NB4 (cell line): ENCODE data around the gene FGF19.

Experiments used
- DNase-seq: peaks from one replicate; pipeline ENCODE4 v3.0.0; 2010; ENCODE audit warnings: low read depth
- H3K4me3 ChIP-seq: one replicate; pipeline ENCODE4 v1.5.1; 2011; ENCODE audit warnings: mild to moderate bottlenecking, low read depth, low read length, moderate library complexity
- CTCF ChIP-seq: IDR thresholded peaks from one replicate; pipeline ENCODE4 v1.5.1; 2012; ENCODE audit warnings: low read depth, low read length
- MAX ChIP-seq: IDR thresholded peaks from 2 replicates; pipeline ENCODE4 v1.6.1; 2011; ENCODE audit warnings: low read depth, low read length
- MYC ChIP-seq: IDR thresholded peaks from 2 replicates; pipeline ENCODE4 v1.6.1; 2011; ENCODE audit warnings: low read depth, low read length
- POLR2A ChIP-seq: IDR thresholded peaks from 2 replicates; pipeline ENCODE4 v1.6.1; 2011; ENCODE audit warnings: mild to moderate bottlenecking; ENCODE audit not compliant: insufficient read length; ENCODE audit errors: extremely low read depth

FGF19 gene

GRCh38 chr11:69702239-69702691 is 1.6 kb downstream of the FGF19 start:
- no peak overlapping the region for H3K4me3 ChIP-seq

GRCh38 chr11:69700278-69701140 is 3.3 kb downstream of the FGF19 start:
- no peak overlapping the region for H3K4me3 ChIP-seq
- no peak for DNase-seq
- TF ChIP-seq MYC (no peak), CTCF (no peak), MAX (no peak), POLR2A (no peak)

More at GRCh38 chr11:69702239-69702691, 1.6 kb downstream of the FGF19 start:
- TF ChIP-seq CTCF: no peak
- DNase-seq: no peak

- DNase-seq: no peak
- H3K4me3 ChIP-seq: no peak overlapping the region
- TF ChIP-seq POLR2A (no peak), CTCF (no peak), MYC (no peak)
These were observed 4.6 kb downstream of the FGF19 start for GRCh38 chr11:69699213-69699612.

- no peak for DNase-seq
- no peak for TF ChIP-seq POLR2A
- no peak for TF ChIP-seq CTCF
- TF ChIP-seq MYC: no peak
- no peak for TF ChIP-seq MAX
- no peak overlapping the region for H3K4me3 ChIP-seq
These were observed 5.5 kb downstream of the FGF19 start for GRCh38 chr11:69698362-69698761.

GRCh38 chr11:69697861-69698260 is 6.0 kb downstream of the FGF19 start:
- DNase-seq: no peak
- TF ChIP-seq MAX: no peak
- no peak for TF ChIP-seq POLR2A
- H3K4me3 ChIP-seq: no peak overlapping the region

GRCh38 chr11:69697469-69697843 is 6.4 kb downstream of the FGF19 start:
- H3K4me3 ChIP-seq: no peak overlapping the region
- DNase-seq: no peak
- no peak for TF ChIP-seq POLR2A
- TF ChIP-seq MAX: no peak
- no peak for TF ChIP-seq CTCF
- no peak for TF ChIP-seq MYC
